ENCODE data around the gene ZNF579. TPM values are rescaled to one million over a fixed set of nuclear protein-coding genes. Genes with fewer than 3 reads are reported as not detected.

The ZNF579 gene
- total RNA-seq, 4 donors from 2014 or later = 4.2 to 11.1 (median 8.1) TPM

GRCh38 chr19:55597501-55597921 is 16.9 kb upstream of the ZNF579 start:
- intact Hi-C loops (cut with DNase I) = no loop called here
- WGBS = 95% methylated on average over 29 of the region's 30 CpGs
- Histone ChIP-seq H3K9me3 (no peaks in the 10 kb centered on the region), H3K4me3 (no peak overlapping the region), H3K36me3 (peaks cover 9 to 55% (median 40%) of the 10 kb centered on the region in 4 donors), H3K27ac (replicated peaks in 1 of 4) (peak overlapping the region in 1 of 4 donors; percentile 97), H3K4me1 (peaks cover 7 to 32% (median 18%) of the 10 kb centered on the region in 4 donors), H3K27me3 (no peaks in the 10 kb centered on the region)
- TF ChIP-seq POLR2A (IDR thresholded peaks at IDR 0.05; ENCODE audit: low read depth) = no peak
- TF ChIP-seq EP300 (IDR thresholded peaks at IDR 0.05) = no peak
- TF ChIP-seq POLR2AphosphoS5 (IDR thresholded peaks at IDR 0.05) = no peak
- TF ChIP-seq CTCF (IDR thresholded peaks at IDR 0.05) = no peak
- no peak for DNase-seq (ENCODE audit: extremely low spot score)

- no peak for DNase-seq (ENCODE audit: extremely low spot score)
- H3K9me3 ChIP-seq = no peaks in the 10 kb centered on the region
- H3K4me1 ChIP-seq = peaks cover 7 to 20% (median 13%) of the 10 kb centered on the region in 4 donors
- H3K36me3 ChIP-seq = peaks cover 9 to 59% (median 49%) of the 10 kb centered on the region in 4 donors
- WGBS = 97% methylated on average over 3 of the region's 3 CpGs
- TF ChIP-seq POLR2A (IDR thresholded peaks at IDR 0.05; ENCODE audit: low read depth) = no peak
- no peak for TF ChIP-seq CTCF (IDR thresholded peaks at IDR 0.05)
- TF ChIP-seq EP300 (IDR thresholded peaks at IDR 0.05) = no peak
- no peak for TF ChIP-seq POLR2AphosphoS5 (IDR thresholded peaks at IDR 0.05)
- H3K27me3 ChIP-seq = no peaks in the 10 kb centered on the region
- intact Hi-C loops (cut with DNase I) = no loop called here
- no peak overlapping the region for H3K27ac ChIP-seq (replicated peaks in 1 of 4)
- H3K4me3 ChIP-seq = no peak overlapping the region
Measured at GRCh38 chr19:55596304-55596703, 15.7 kb upstream of the ZNF579 start.

GRCh38 chr19:55594996-55595545 is 14.4 kb upstream of the ZNF579 start:
- H3K27me3 ChIP-seq = peaks cover 0 to 4% (median 0%) of the 10 kb centered on the region in 4 donors
- no peak for DNase-seq (ENCODE audit: extremely low spot score)
- intact Hi-C loops (cut with DNase I) = no loop called here
- no peak overlapping the region for H3K27ac ChIP-seq (replicated peaks in 1 of 4)
- H3K36me3 ChIP-seq = peaks cover 9 to 59% (median 49%) of the 10 kb centered on the region in 4 donors
- no peak for TF ChIP-seq POLR2A (IDR thresholded peaks at IDR 0.05; ENCODE audit: low read depth)
- no peak for TF ChIP-seq POLR2AphosphoS5 (IDR thresholded peaks at IDR 0.05)
- TF ChIP-seq CTCF (IDR thresholded peaks at IDR 0.05) = no peak
- no peak for TF ChIP-seq EP300 (IDR thresholded peaks at IDR 0.05)
- H3K9me3 ChIP-seq = no peaks in the 10 kb centered on the region
- H3K4me3 ChIP-seq = no peak overlapping the region
- 81% methylated on average over 4 of the region's 4 CpGs for WGBS
- H3K4me1 ChIP-seq = peaks cover 0 to 10% (median 6%) of the 10 kb centered on the region in 4 donors

GRCh38 chr19:55593096-55593772 is 12.6 kb upstream of the ZNF579 start:
- intact Hi-C loops (cut with DNase I) = no loop called here
- Histone ChIP-seq H3K9me3 (no peaks in the 10 kb centered on the region), H3K4me1 (peaks cover 0 to 2% (median under 1%) of the 10 kb centered on the region in 4 donors), H3K27ac (replicated peaks in 1 of 4) (no peak overlapping the region), H3K27me3 (peaks cover 0 to 4% (median 0%) of the 10 kb centered on the region in 4 donors), H3K36me3 (peaks cover 9 to 59% (median 49%) of the 10 kb centered on the region in 4 donors), H3K4me3 (no peak overlapping the region)
- 78% methylated on average over 27 of the region's 68 CpGs for WGBS
- TF ChIP-seq POLR2AphosphoS5 (IDR thresholded peaks at IDR 0.05) (no peak), POLR2A (IDR thresholded peaks at IDR 0.05; ENCODE audit: low read depth) (no peak), CTCF (IDR thresholded peaks at IDR 0.05) (no peak), EP300 (IDR thresholded peaks at IDR 0.05) (no peak)
- no peak for DNase-seq (ENCODE audit: extremely low spot score)
